WTC11 (cell line): ENCODE measurements around the gene CHRNB4. TPM values are rescaled to one million over a fixed set of nuclear protein-coding genes. Genes with fewer than 3 reads are reported as not detected.

Source experiments
- ATAC-seq: fragments of 200-7000 bp; cut with Tn5 transposase; 2 replicates; pipeline ENCODE4 v1.10.0; 2021; ENCODE audit warnings: mild to moderate bottlenecking, moderate library complexity
- CTCF ChIA-PET: fragments of 300-600 bp; sonication (Branson Sonifier 250); formaldehyde crosslinking; loops from one replicate; lab custom pipeline; 2021; ENCODE audit warnings: antibody characterized with exemption; lab: Charles Lee
- POLR2A ChIA-PET: fragments of 350-600 bp; sonication (Branson Sonifier 250); formaldehyde crosslinking; loops from one replicate; lab custom pipeline; 2021; ENCODE audit warnings: antibody characterized with exemption; lab: Charles Lee
- DNase-seq: peaks from one replicate; pipeline ENCODE4 v3.0.0; 2021; ENCODE audit warnings: low spot score
- H3K27ac Mint-ChIP-seq: 2 replicates; pipeline ENCODE4 v1.8.0; 2021; ENCODE audit warnings: mixed read lengths
- H3K27me3 Mint-ChIP-seq: 2 replicates; pipeline ENCODE4 v1.8.0; 2021; ENCODE audit warnings: low read depth, mild to moderate bottlenecking, moderate library complexity, mixed read lengths
- H3K36me3 Mint-ChIP-seq: 2 replicates; pipeline ENCODE4 v1.8.0; 2021; ENCODE audit warnings: mixed read lengths
- H3K4me1 Mint-ChIP-seq: 2 replicates; pipeline ENCODE4 v1.8.0; 2022; ENCODE audit warnings: mixed read lengths
- H3K4me3 Mint-ChIP-seq: 2 replicates; pipeline ENCODE4 v1.8.0; 2021; ENCODE audit warnings: mild to moderate bottlenecking, moderate library complexity, mixed read lengths
- H3K9me3 Mint-ChIP-seq: 2 replicates; pipeline ENCODE4 v1.8.0; 2021; ENCODE audit warnings: mixed read lengths
- ATF3 ChIP-seq: sonication (generic); formaldehyde crosslinking; conservative IDR thresholded peaks from 2 replicates; pipeline ENCODE4 v1.8.1; 2022; ENCODE audit warnings: mild to moderate bottlenecking, missing genetic modification reagents
- CTCF ChIP-seq: fragments of 200-600 bp; IDR thresholded peaks from 2 replicates; pipeline ENCODE4 v1.8.0; 2022; ENCODE audit warnings: antibody characterized with exemption
- ELF4 ChIP-seq: sonication (generic); formaldehyde crosslinking; IDR thresholded peaks from 2 replicates; pipeline ENCODE4 v1.8.1; 2022; ENCODE audit warnings: low read depth, mild to moderate bottlenecking, moderate library complexity, missing genetic modification reagents
- ERG ChIP-seq: fragments of 250-450 bp; sonication (Bioruptor Pico); IDR thresholded peaks from 2 replicates; pipeline ENCODE4 v1.8.0; 2021; ENCODE audit warnings: mild to moderate bottlenecking
- ETV6 ChIP-seq: sonication (generic); formaldehyde crosslinking; IDR thresholded peaks from 2 replicates; pipeline ENCODE4 v1.8.1; 2022; ENCODE audit warnings: mild to moderate bottlenecking, missing genetic modification reagents
- FOXP4 ChIP-seq: sonication (generic); formaldehyde crosslinking; IDR thresholded peaks from 2 replicates; pipeline ENCODE4 v1.8.0; 2022; ENCODE audit warnings: mild to moderate bottlenecking, missing genetic modification reagents
- NFE2L1 ChIP-seq: sonication (generic); formaldehyde crosslinking; IDR thresholded peaks from 2 replicates; pipeline ENCODE4 v1.8.1; 2023; ENCODE audit warnings: missing genetic modification reagents
- NR1H2 ChIP-seq: sonication (generic); formaldehyde crosslinking; IDR thresholded peaks from 2 replicates; pipeline ENCODE4 v1.9.0; 2021; ENCODE audit warnings: mild to moderate bottlenecking, moderate library complexity, missing genetic modification reagents
- RELA ChIP-seq: sonication (generic); formaldehyde crosslinking; IDR thresholded peaks from 2 replicates; pipeline ENCODE4 v1.8.1; 2022; ENCODE audit warnings: missing genetic modification reagents, mild to moderate bottlenecking, borderline replicate concordance
- TP53 ChIP-seq: sonication (generic); formaldehyde crosslinking; IDR thresholded peaks from 2 replicates; pipeline ENCODE4 v1.8.1; 2023; ENCODE audit warnings: mild to moderate bottlenecking, missing genetic modification reagents
- ZNF138 ChIP-seq: sonication (generic); formaldehyde crosslinking; conservative IDR thresholded peaks from 2 replicates; pipeline ENCODE4 v1.8.1; 2022; ENCODE audit warnings: mild to moderate bottlenecking, moderate library complexity, missing genetic modification reagents
- ZNF219 ChIP-seq: sonication (generic); formaldehyde crosslinking; IDR thresholded peaks from 2 replicates; pipeline ENCODE4 v1.8.0; 2023; ENCODE audit warnings: missing genetic modification reagents, mild to moderate bottlenecking, borderline replicate concordance
- ZNF317 ChIP-seq: sonication (generic); formaldehyde crosslinking; IDR thresholded peaks from 2 replicates; pipeline ENCODE4 v1.8.1; 2023; ENCODE audit warnings: low read depth, mild to moderate bottlenecking, moderate library complexity, missing genetic modification reagents, borderline replicate concordance
- ZNF423 ChIP-seq: fragments of 250-450 bp; sonication (Bioruptor Pico); IDR thresholded peaks from 2 replicates; pipeline ENCODE4 v2.1.2; 2022; ENCODE audit warnings: mild to moderate bottlenecking, moderate library complexity
- total RNA-seq: library from RNA; stranded (reverse); gene quantifications from 3 replicates; pipeline ENCODE4 v1.2.3, GENCODE V29; 2021
- TF ChIP-seq, protein P1 (sequence below): sonication (generic); formaldehyde crosslinking; IDR thresholded peaks from 2 replicates; pipeline ENCODE4 v1.8.0; 2022; ENCODE audit warnings: mild to moderate bottlenecking, missing genetic modification reagents
- TF ChIP-seq, protein P2 (sequence below): sonication (generic); formaldehyde crosslinking; IDR thresholded peaks from 2 replicates; pipeline ENCODE4 v1.8.0; 2022; ENCODE audit warnings: mild to moderate bottlenecking, missing genetic modification reagents
- TF ChIP-seq, protein P3 (sequence below): sonication (generic); formaldehyde crosslinking; IDR thresholded peaks from 2 replicates; pipeline ENCODE4 v1.8.1; 2023; ENCODE audit warnings: mild to moderate bottlenecking, missing genetic modification reagents, moderate library complexity

CHRNB4 gene
- total RNA-seq, 1 experiment from 2014 or later = 10.1 TPM

DNA sequence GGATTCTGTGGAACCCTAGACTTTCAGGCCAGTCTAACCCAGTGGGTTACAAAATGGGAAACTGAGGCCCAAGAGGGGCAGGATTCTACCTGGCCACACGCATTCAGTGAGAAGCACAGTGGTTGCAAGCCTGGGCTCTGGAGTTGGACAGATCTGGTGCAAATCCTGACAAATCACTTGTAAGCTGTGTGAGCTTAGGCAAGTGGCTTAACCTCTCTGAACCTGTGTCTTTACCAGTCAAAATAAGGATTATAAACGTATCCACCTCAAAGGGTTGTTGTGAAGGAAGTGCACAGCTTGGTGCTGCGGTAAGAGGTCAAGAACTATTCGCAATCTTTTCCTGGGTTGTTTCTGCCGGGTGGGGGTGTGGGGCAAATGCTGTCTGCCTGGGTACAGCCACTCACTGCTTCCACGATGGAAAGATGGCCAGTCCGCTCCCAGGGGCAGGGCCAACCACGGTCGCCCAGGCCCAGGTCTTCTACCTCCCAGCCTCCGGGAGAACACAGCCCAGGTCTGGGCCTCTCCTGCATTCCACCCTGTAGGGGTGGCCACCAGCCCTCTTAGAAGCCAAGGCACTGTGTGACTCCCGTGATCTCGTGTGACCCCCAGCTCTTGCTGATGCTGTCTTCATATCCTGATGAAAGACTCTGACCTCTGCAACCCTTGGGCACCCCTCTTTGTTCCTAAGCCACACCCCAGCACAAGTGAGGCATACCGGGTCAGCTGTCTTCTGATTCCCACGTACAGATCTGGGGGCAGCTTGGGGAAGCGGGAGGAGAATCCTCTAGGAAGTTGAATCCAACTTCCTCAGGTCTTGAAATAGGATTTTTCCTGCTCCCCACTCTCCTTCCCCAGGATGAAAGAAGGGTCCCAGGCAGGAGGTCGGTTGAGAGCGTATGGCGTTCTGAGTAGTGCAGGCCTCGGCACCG lies 21.7 kb downstream of the CHRNB4 start:
- CTCF ChIA-PET = interaction anchor here (0.6 to 5.0 kb wide), 27 partner anchors 9 to 576 kb away, joined by 3 to 75 read pairs (median 4); partner anchors contain the start of genes CHRNA5, CHRNB4 and IREB2
- no peak overlapping the region for H3K27ac Mint-ChIP-seq
- TF ChIP-seq ETV6 = 0 out of 2 replicates have a peak, but pooled peaks have one; percentile 41
- no peak for TF ChIP-seq ZNF423 (CRISPR knock-in tag)
- 0 out of 2 replicates have a peak, but pooled peaks have one; percentile 1 for TF ChIP-seq ZNF138 (CRISPR knock-in tag)
- no peaks in the 10 kb centered on the region for H3K9me3 Mint-ChIP-seq
- H3K36me3 Mint-ChIP-seq = no peaks in the 10 kb centered on the region
- POLR2A ChIA-PET = interaction anchor here (1.3 kb wide), 1 partner anchor 21 kb away, joined by 3 read pairs; no protein-coding TSS in a partner anchor
- peaks cover 48% of the 10 kb centered on the region for H3K27me3 Mint-ChIP-seq
- H3K4me3 Mint-ChIP-seq = peak overlapping the region; percentile 74
- DNase-seq (peak; percentile 32), ATAC-seq (peak; percentile 13)
- H3K4me1 Mint-ChIP-seq = peaks cover 23% of the 10 kb centered on the region

DNA sequence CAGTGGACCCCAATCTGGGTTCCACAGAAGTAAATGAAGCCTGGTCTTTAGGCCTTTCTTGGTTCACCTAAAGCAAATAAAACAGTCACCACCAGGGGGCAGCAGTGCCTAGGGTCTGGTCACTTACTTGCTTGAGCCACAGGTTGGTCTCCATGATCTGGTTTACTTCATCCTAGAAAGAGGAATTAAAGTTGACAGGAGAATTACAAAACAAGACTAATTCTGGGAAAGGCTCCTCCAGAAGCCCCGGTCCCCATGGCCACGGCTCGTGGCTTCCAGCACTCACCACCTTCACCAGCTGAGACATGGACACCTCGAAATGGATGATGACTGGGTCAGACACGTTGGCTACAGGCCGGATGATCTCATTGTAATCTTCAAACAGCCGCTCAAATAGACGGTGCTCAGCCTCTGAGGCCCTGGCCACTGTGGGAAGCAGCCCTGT lies 22.5 kb downstream of the CHRNB4 start:
- no peaks in the 10 kb centered on the region for H3K36me3 Mint-ChIP-seq
- peaks cover 48% of the 10 kb centered on the region for H3K27me3 Mint-ChIP-seq
- ChIA-PET POLR2A (no interaction called here), CTCF (interaction anchor here (0.7 to 5.0 kb wide), 7 partner anchors 18 to 212 kb away, joined by 3 to 75 read pairs (median 18); partner anchors contain the start of gene CHRNA5)
- DNase-seq = peak; percentile 94
- H3K27ac Mint-ChIP-seq = no peak overlapping the region
- TF ChIP-seq CTCF = peak; percentile 66
- TF ChIP-seq NR1H2 = no peak
- peak overlapping the region; percentile 33 for H3K4me3 Mint-ChIP-seq
- ATAC-seq = peak; percentile 24
- H3K9me3 Mint-ChIP-seq = no peaks in the 10 kb centered on the region
- H3K4me1 Mint-ChIP-seq = peaks cover 23% of the 10 kb centered on the region

- CTCF ChIA-PET = interaction anchor here (1.5 to 5.0 kb wide), 3 partner anchors 19 to 122 kb away, joined by 3 to 75 read pairs (median 51); no protein-coding TSS in a partner anchor
- H3K9me3 Mint-ChIP-seq = no peaks in the 10 kb centered on the region
- no peak for TF ChIP-seq ELF4 (CRISPR knock-in tag)
- TF ChIP-seq, protein P1, sequence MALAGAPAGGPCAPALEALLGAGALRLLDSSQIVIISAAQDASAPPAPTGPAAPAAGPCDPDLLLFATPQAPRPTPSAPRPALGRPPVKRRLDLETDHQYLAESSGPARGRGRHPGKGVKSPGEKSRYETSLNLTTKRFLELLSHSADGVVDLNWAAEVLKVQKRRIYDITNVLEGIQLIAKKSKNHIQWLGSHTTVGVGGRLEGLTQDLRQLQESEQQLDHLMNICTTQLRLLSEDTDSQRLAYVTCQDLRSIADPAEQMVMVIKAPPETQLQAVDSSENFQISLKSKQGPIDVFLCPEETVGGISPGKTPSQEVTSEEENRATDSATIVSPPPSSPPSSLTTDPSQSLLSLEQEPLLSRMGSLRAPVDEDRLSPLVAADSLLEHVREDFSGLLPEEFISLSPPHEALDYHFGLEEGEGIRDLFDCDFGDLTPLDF (CRISPR knock-in tag) = no peak
- TF ChIP-seq, protein P2, sequence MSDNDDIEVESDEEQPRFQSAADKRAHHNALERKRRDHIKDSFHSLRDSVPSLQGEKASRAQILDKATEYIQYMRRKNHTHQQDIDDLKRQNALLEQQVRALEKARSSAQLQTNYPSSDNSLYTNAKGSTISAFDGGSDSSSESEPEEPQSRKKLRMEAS (CRISPR knock-in tag) = no peak
- no peak for TF ChIP-seq TP53
- TF ChIP-seq ZNF317 (CRISPR knock-in tag) = no peak
- no peak for TF ChIP-seq RELA (CRISPR knock-in tag)
- TF ChIP-seq ATF3 (CRISPR knock-in tag) = no peak
- no peak for TF ChIP-seq NFE2L1 (CRISPR knock-in tag)
- no peak for TF ChIP-seq ETV6
- no peak for TF ChIP-seq ZNF219 (CRISPR knock-in tag)
- TF ChIP-seq ERG (CRISPR knock-in tag) = no peak
- TF ChIP-seq, protein P3, sequence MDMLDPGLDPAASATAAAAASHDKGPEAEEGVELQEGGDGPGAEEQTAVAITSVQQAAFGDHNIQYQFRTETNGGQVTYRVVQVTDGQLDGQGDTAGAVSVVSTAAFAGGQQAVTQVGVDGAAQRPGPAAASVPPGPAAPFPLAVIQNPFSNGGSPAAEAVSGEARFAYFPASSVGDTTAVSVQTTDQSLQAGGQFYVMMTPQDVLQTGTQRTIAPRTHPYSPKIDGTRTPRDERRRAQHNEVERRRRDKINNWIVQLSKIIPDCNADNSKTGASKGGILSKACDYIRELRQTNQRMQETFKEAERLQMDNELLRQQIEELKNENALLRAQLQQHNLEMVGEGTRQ (CRISPR knock-in tag) = no peak
- no peak for TF ChIP-seq FOXP4 (CRISPR knock-in tag)
- TF ChIP-seq, all 79 proteins: peak for 0
- Mint-ChIP-seq H3K27me3 (peaks cover 44% of the 10 kb centered on the region), H3K4me1 (peaks cover 23% of the 10 kb centered on the region), H3K4me3 (no peak overlapping the region), H3K27ac (no peak overlapping the region; the same call in 1 of the 2 replicates), H3K36me3 (no peaks in the 10 kb centered on the region)
- POLR2A ChIA-PET = no interaction called here
- ATAC-seq (no peak), DNase-seq (no peak)
Observed at GRCh38 chr15:78618064-78618463, 22.9 kb downstream of the CHRNB4 start.
